Glomerular endothelial cell (primary cell): ENCODE results near the gene PUS3. TPM values are rescaled to one million over a fixed set of nuclear protein-coding genes. Genes with fewer than 3 reads are reported as not detected.
"Not testable (repeated sequence)": the region's sequence is repeated elsewhere in the genome, so short reads cannot be mapped to it uniquely, and the experiment has no call there.

Source experiments
- DNase-seq: peaks from one replicate; pipeline ENCODE4 v3.0.0-alpha.2; 2011; ENCODE audit warnings: low read depth, low spot score; ENCODE audit errors: extremely low read depth
- total RNA-seq: library from RNA; depleted of rRNA; stranded (reverse); fragments of >200 nt; gene quantifications from 2 replicates; pipeline ENCODE4 v1.2.3, GENCODE V29; 2015

Gene PUS3
- total RNA-seq, 1 donor from 2014 or later = 11.4 TPM

GRCh38 chr11:125922156-125922555 is 19.1 kb upstream of the PUS3 start:
- no peak for DNase-seq

GRCh38 chr11:125921042-125921441 is 18.0 kb upstream of the PUS3 start:
- DNase-seq = no peak

- no peak for DNase-seq
These were observed 15.3 kb upstream of the PUS3 start for GRCh38 chr11:125918140-125918840.

GRCh38 chr11:125916683-125917347 is 13.8 kb upstream of the PUS3 start:
- DNase-seq = no peak

GRCh38 chr11:125914601-125915000 is 11.6 kb upstream of the PUS3 start:
- DNase-seq = not testable (repeated sequence)

- DNase-seq = no peak
These were observed 7.3 kb upstream of the PUS3 start for GRCh38 chr11:125910226-125910849.

GRCh38 chr11:125904678-125905077 is 1.7 kb upstream of the PUS3 start:
- DNase-seq = no peak

GRCh38 chr11:125903711-125904659 is 979 bp upstream of the PUS3 start, which contains the start of gene DDX25:
DDX25 (plus strand) TSS chr11:125904508; CDS start chr11:125904518, 10 bp downstream.
- no peak for DNase-seq

- DNase-seq = no peak
These were observed 604 bp downstream of the PUS3 start for GRCh38 chr11:125902277-125902926.

GRCh38 chr11:125901872-125902271 is 1.1 kb downstream of the PUS3 start:
- no peak for DNase-seq

GRCh38 chr11:125892994-125893393 is 10.0 kb downstream of the PUS3 start:
- no peak for DNase-seq

- DNase-seq = no peak
These were observed 10.9 kb downstream of the PUS3 start for GRCh38 chr11:125892071-125892470.

- DNase-seq = no peak
These were observed 12.4 kb downstream of the PUS3 start for GRCh38 chr11:125890447-125891100.

- DNase-seq = peak; percentile 72
These were observed 15.4 kb downstream of the PUS3 start, which contains the start of gene HYLS1 for GRCh38 chr11:125887373-125888324. HYLS1 (plus strand) TSS chr11:125887668; CDS start chr11:125899369, 11,701 bp downstream.

GRCh38 chr11:125886997-125887372 is 16.0 kb downstream of the PUS3 start:
- no peak for DNase-seq

GRCh38 chr11:125883375-125883774 is 19.6 kb downstream of the PUS3 start:
- DNase-seq = no peak

- no peak for DNase-seq
These were observed 21.7 kb downstream of the PUS3 start for GRCh38 chr11:125881291-125881690.

GRCh38 chr11:125874556-125875124 is 28.4 kb downstream of the PUS3 start:
- peak; percentile 58 for DNase-seq
